OCI-LY3 (cell line): ENCODE data around the gene XPA.

Experiments used
- EZH2phosphoT487 ChIP-seq: fragments of 200-600 bp; shearing (Covaris generic); IDR thresholded peaks from 2 replicates; pipeline ENCODE4 v1.6.1; 2018; ENCODE audit warnings: antibody characterized with exemption, mixed run types, low read depth
- TF ChIP-seq, protein P1 (sequence below): fragments of 200-600, 300-600 bp; sonication (generic); IDR thresholded peaks from 2 replicates; pipeline ENCODE4 v1.5.1; 2014; ENCODE audit warnings: antibody characterized with exemption, low read length, low read depth

DNA sequence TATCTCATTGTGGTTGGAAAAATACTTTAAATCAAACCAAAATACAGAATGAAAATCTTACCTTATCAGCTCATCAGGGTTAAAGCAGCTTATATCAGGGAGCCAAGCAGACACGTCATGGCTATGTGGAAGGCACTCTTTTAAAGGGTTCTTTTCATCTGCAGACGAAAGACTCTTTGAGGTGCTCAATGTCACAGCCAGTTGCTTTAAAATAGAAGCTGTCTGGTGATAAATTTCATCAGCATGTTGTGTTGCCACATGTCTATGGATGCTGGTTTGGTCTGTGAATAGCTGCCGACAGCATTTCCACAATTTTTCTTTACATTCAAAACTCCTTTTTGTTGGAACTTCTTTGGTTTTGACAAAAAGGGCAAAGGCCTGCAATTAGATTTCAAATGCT, 71.5 kb downstream of the XPA start:
- TF ChIP-seq, protein P1, sequence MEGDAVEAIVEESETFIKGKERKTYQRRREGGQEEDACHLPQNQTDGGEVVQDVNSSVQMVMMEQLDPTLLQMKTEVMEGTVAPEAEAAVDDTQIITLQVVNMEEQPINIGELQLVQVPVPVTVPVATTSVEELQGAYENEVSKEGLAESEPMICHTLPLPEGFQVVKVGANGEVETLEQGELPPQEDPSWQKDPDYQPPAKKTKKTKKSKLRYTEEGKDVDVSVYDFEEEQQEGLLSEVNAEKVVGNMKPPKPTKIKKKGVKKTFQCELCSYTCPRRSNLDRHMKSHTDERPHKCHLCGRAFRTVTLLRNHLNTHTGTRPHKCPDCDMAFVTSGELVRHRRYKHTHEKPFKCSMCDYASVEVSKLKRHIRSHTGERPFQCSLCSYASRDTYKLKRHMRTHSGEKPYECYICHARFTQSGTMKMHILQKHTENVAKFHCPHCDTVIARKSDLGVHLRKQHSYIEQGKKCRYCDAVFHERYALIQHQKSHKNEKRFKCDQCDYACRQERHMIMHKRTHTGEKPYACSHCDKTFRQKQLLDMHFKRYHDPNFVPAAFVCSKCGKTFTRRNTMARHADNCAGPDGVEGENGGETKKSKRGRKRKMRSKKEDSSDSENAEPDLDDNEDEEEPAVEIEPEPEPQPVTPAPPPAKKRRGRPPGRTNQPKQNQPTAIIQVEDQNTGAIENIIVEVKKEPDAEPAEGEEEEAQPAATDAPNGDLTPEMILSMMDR = no peak
- no peak for TF ChIP-seq EZH2phosphoT487
